HS-5 (cell line): ENCODE data around the gene TTLL6.
"Not testable (repeated sequence)": the region's sequence is repeated elsewhere in the genome, so short reads cannot be mapped to it uniquely, and the experiment has no call there.

ENCODE experiments used
- DNase-seq: peaks from one replicate; pipeline ENCODE4 v3.0.0-alpha.2; 2012; ENCODE audit warnings: low read depth

Gene TTLL6

DNA sequence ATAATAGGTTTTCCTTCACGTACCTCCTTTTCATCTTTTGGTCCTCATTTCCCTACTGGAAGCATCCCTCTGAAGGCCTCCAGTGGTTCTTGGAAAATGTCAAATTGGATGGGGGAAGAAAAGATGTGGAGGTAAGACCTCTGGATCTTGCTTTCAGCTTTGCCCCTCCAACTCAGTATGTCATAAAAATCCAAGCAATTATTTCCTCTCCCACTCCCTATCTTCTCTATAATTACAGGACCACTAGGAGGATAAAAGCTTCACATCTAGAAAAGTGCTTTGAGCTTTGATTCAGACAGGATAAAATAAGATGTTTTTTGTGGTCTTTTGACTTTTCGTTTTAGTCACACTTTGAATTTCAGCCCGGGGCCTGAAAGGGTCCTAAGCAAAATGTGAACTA lies 1.7 kb downstream of the TTLL6 start:
- no peak for DNase-seq

DNA sequence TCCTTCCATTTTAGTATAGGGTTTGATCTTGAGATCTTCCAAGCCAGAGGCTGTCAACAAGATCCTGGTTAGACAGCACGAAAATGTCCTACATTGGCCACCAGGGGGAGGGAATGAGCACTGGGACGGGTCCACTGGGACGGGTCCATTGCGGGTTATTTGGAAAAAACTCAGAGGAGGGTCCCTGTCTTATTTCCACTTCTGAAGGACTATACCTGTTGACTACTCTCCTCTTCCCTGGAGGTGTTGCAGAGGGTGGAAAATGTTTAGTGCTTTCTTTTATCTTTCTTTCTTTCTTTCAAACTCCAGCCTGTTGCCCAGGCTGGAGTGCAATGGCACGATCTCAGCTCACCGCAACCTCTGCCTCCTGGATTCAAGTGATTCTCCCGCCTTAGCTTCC lies 2.5 kb downstream of the TTLL6 start:
- peak; percentile 22 for DNase-seq

DNA sequence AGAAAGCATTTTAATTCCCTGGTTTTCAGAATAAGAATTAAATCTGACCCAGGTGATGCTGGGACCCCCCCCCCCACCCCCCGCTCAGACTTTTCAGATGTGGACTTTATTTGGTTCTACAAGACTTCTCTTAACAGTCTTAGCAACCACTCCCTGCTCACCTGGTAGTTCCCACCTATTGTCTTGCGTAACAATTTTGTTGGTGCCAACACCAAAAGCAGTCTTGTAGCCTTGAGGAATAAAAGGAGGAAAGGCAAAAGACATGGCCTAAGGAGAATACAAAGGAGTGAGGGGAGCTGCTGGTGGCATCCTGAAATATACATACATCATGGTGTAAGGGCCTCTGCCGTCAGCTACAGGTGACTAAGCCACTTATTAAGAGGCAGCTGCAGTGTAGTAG lies 5.0 kb downstream of the TTLL6 start:
- DNase-seq: no peak

DNA sequence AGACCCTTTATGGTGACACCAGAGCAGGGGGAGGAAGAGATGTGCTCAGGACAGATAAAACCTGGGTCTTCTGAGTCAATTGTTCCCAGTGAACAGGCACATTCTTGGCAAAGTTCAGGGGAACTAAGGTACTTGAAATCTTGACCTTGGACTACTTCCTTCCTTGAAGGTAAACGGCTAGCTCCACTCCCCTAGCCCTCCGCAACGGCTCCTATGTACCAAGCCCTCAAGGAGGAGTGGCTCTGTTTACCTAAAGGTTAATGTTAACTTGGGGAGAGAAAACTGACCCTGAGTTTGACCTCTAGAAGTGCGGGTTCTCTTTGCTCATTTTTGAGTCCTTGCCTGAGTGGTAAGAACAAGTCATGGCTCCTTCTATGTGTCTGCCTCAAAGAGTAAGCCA lies 7.8 kb downstream of the TTLL6 start:
- DNase-seq: no peak

DNA sequence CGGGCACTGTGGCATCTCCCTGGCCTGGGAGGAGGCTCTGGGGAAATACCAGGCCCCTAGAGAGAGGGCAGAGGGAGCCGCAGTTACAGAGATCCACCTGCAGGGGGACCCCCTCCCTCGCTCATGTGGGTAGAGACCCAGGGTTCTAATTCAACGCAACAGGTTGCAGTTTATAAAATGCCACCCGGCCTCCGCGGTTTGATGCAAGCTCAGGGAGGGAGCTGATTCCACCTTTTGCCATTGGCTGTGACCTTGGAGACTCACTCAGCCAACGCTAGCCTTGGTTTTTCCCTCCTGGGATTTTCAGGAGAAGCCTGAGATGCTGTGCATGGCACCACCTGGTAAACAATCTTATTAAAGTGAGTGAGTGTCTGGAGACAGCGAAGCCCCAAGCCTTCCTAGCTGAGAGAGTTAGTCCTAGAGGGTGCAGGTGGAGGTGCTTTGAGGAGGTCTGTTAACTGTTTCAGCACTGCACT lies 12.1 kb downstream of the TTLL6 start:
- DNase-seq: no peak

DNA sequence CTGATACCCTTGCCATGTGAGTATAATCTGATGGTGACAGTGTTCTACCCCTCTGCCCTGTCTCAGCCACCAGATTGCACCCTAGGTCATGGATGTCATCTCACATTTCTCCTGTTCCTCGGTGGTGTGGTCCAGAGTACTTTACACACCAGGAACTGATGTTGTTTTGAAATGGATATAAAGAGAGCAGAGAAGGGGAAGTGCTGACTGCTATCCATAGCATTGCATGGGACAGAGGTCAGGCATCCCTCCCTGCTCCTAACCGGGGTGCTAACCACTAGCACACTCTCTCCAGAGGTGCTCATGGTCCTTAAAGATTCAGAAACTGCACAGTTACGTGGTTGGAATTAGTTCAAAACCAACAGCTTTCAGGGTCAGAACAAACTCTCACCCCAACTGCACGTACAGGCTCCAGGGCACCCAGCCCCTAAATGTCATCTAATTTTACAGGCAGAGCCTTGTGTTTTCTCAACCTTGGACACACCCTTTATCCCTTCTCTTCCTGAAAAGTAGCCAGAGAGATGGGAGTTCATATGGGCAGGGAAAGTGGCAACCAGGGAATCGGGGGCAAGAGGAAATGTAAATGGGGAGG lies 16.3 kb downstream of the TTLL6 start:
- no peak for DNase-seq

DNA sequence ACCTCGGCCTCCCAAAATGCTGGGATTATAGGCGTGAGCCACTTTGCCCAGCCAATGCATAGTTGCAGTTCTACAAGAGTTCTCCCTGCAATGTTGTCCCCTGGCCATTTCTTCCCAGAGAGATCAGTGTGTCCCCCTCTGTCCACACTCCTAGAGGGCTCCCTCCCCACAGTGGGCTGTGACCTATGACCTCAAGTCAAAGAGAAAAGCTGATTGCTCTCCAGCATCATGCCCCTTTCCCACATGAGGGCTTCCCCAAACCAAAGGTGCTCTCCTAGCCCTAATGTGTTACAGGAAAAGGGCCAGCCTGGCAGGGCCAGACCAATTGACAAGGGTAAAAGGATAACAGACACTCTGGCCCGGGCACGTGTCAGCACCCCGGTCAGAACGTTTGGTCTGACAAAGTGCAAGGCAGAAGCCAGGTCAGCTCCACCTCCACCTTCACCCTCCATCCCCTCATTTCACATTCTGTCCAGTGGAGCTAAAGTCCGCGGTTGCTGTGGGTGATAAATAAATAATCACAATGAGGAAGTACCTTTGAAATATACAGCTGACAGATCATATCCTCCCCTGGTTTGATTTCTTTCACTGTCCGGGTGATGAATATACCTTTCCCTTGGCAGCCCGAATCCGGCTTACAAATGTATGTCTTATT lies 17.8 kb downstream of the TTLL6 start:
- no peak for DNase-seq

DNA sequence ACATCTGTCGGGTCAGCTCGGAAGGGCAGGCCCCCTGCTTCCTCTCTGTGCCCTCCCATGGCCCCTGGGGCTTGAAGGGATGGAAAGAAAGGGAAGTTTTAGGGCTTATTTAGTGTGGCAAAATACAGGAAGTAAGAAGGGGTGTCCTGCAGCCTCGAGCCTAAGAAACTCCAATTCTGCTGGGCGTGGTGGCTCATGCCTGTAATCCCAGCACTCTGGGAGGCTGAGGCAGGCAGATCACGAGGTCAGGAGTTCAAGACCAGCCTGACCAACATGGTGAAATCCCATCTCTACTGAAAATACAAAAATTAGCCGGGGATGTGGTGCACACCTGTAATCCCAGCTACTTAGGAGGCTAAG lies 20.9 kb downstream of the TTLL6 start:
- DNase-seq: not testable (repeated sequence)

DNA sequence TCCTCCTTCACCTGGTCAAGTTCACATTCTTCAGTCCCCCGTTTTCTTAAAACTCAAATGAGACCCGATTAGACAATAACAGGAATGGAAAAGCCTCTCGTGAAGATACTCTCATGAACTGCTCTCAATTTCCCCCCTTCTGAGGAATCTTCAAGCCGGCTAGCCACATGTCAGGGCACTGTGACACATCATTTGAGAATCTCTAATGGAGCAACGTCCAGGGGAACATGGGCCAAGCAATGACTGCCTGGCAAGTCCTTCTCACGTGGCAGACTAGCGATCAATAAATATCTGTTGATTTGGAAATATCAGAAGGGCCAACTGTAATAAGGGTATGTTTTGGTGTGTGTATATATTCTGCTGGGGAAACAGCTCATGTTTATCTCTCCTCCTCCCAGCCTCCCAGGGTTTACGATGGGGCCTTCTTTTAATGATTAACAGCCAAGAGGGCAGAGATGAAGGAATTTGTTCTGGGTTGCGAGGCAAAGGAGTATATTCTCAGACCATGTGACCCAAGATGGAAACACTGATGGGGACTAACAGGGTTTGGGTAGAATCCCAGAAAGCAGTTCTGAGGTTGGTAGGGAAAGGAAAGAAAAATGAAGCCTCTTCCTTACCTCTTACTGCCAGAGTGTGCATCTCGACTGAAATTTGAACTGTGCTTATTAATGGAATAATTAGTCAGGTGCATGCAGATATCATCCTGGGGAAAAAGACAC lies 21.4 kb downstream of the TTLL6 start:
- DNase-seq: peak; percentile 86

DNA sequence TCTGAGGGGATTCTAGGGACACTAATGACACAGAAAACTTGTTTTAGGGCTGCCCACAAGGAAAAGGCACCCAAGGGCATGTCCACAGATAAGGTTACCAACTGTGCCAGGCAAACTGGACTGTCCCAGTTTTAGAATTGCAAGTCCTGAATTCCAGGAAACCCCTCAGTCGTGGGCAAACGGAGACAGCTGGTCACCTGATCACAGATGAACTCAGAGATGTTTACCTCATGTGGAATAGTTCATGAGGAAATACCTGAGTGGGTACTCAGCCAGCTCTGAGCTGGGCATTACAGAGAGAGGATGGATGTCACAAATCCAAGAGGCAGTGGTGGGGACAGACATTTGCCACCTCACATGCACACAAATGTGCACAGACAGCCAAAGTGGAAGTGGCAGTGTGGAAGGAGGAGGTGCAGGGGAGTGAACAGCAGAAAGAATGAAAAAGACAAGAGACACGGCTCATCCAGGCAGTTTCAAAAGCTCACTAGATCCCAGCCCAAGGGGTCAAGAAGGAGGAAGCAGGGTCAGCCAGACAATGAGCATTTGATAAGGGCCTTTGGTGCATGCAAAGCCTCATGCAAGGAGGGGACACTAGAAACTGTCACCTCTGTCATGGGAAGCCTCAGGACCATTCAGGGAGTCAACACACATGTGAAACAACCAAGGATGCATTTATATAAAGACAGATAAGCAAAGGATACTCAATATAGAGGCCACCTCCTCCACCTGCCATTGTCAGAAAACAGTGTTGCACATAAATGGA lies 24.8 kb downstream of the TTLL6 start:
- peak; percentile 15 for DNase-seq

DNA sequence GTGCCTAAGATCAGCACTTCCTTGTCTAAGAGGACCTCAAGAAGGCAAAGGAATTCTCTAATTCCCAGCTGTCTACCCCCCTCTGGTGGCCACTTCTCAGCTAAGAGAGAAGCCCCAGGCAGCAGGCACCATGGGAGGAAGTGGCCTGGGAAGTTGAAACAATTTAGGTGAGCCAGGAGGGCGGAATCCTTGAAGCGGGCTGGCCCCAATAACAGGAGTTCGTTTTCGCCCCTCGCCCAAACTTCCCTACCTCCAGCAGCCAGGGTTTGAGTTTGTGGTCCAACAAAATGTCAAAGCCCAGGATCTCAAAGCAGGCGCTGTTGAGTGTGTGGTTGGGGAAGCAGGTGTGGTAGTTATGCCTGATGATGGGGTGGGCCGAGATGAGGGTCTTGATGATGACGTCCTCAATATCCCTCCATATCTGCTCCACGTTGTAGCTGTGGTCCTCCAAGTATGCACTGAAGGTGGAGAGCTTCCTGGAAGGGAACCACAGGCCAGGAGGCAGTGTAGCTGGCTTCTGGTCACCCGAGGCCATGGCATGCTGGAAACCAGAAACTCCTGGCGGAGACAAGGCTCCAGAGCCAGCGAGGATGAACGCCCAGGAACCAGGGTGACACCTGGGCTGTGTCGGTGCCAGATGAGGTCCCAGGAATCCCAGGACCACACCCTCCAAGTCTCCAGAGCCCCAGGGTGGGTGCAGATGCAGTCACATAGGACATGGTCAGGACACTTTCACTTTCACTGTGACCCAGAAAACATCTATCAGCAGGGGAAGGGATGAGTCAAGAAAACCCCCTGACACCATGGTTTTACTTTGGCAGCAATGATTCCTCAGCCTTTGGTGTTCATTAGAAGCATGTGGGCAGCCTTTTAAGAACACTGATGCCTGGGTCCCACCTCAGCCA lies 25.6 kb downstream of the TTLL6 start:
- DNase-seq: peak; percentile 67

DNA sequence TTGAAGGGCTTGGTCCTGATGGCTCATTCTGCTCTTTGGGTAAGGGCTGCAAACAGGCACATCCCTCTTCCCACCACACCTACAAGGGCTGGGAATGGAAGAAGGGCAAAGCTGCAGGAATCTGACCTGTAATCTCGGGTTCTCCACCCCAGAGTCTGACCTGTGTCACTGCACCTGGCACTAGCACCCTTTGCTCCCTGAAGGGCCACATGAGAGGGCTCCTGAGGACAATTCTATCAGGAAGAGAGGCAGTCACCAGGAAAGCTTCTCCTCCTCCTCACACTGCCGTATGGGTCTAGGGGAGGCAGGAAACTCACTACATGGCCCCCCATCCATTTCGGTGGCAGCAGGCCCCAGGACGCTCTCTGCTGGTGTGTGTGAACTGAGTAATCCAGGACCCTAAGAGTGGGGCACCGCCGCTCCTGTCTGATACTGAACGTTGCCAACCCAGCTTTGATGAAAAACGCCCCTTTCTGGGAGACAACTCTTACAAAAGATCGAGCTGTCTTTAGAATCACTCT lies 26.4 kb downstream of the TTLL6 start:
- DNase-seq: no peak

DNA sequence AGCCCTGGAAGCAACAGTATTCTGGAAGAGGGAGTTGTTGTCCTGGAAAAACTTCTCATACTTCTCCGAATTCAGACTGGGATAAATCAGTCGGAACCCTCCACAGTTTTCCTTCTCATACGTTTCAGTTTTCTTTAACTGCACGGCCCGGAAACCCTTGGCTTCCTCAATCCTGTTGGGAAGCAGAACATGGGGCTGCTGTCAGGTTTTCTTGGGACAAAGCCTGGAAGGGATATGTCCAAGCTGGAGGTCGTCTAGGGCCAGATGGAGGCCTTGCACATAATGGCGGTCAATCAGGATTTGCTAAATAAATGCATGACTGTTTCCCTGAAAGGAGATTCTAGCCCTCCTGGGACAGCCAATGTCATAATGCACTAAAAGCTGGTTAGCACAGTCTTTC lies 29.2 kb downstream of the TTLL6 start:
- no peak for DNase-seq

DNA sequence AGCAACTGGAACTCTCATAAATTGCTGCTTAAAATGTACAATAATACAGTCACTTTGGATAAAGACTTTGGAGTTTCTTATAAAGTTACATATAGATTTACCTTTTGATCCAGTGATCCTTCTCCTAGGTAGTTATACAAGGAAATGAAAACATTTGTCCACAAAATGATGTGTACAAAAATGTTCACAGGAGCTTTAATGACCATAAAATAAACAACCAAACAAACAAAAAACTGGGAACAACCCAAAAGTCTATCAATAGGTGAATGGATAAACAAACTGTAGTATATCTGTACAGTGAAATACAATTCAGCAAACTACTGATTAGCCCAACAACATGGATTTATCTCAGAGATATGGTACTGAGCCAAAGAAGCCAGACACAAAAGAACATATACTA lies 37.6 kb downstream of the TTLL6 start:
- no peak for DNase-seq

DNA sequence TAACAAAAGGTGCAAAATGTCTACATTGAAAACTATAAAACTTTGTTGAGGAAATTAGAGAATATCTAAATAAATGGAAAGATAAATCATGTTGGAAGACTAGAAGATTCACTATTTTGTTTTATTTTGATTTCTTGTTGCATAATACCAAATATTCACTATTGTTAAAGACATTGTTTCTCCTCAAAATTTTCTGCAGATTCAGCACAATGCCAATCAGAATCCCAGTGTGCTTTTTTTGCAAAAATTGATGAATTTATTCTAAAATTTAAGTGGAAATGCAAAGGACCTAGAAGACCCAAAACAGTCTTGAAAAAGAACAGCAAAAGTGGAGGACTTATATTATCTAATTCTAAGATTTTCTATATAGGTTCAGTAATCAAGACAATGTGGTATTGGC lies 40.4 kb downstream of the TTLL6 start:
- no peak for DNase-seq

DNA sequence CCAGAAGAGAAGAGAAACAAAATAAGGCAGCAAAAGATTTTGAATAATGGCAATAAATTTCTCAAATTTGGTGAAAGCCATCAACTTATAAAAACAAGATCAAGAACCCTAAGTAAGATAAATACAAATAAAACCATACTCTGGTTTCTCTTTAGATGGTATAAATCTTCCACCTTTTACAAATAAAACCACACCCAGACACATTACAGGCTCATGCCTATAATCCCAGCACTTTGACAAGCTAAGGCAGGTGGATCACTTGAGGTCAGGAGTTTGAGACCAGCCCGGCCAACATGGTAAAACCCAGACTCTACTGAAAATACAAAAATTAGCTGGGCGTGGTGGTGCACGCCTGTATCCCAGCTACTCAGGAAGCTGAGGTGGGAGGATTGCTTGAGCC lies 43.8 kb downstream of the TTLL6 start:
- no peak for DNase-seq

DNA sequence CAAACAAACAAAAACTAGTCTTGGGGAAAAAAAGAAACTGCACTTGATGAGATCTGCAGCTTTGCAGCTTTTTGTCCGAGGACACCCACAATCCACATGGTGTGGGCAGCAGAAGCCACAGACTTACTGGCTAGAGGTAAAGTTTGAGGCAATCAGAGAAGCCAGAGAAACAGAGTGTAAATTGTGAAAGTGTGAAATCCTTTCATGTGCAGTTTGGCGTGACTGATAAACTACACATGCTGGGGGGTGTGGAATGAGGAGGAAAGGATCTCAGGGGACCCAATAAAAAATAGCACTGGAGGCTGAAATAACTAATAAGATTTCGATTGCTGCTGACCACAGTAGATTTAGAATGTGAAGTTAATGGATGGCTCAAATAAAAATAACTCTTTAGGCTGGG lies 46.1 kb downstream of the TTLL6 start:
- DNase-seq: no peak

DNA sequence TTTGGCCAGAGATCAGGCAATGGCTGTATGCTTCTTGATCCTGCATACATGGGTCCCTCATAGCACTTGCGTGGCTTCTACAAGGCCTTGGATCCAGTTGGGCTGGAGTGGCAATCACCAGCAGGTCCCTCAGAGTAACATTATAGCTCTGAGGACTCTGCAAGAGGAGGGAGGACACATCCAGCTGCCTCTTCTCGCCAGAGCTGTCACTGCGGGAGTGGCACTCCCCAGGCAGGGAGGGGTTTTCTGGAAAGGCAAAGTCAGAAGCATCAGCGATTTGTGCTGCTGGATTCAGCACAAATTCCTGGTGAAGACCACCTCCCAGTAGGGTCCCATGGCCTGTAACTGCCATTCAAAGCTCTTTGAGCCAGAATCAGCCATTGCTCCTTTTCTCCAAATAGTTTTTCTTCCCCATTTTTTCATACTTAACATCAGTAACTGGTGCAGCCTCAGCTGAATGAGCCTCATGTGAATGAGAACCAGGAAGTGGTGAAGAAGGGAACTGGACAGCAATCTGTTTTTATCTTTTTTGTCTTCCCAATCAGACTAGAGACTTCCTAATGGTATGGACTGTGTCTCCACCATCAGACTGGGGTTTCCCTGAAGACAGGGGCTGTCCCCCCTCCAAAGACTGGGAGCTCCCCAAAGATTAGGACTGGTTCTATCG lies 47.9 kb downstream of the TTLL6 start:
- DNase-seq: no peak

DNA sequence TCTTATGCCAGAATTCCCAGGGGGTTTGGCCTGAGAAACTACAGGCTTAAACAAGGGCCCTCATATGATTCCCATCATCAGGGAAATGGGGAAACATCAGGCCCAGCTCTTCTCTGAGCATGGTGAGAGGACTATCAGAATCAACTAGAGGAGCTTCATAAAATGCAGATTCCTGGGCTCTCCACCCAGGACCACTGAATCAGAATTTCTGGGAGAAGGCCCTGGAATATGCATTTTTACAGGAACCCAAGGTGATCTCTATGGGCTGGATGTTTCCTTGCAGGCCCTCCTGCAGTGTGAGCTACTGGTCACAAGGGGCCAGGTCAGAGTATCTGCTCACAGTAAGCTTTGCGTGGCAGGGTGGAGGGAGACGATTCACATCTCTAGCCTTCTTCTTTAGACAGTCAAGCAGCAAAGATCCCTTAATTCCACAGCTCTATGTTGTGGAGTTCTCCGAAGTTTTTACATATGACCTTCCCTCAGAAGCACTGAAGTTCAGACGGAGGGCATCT lies 49.7 kb downstream of the TTLL6 start:
- DNase-seq: no peak

DNA sequence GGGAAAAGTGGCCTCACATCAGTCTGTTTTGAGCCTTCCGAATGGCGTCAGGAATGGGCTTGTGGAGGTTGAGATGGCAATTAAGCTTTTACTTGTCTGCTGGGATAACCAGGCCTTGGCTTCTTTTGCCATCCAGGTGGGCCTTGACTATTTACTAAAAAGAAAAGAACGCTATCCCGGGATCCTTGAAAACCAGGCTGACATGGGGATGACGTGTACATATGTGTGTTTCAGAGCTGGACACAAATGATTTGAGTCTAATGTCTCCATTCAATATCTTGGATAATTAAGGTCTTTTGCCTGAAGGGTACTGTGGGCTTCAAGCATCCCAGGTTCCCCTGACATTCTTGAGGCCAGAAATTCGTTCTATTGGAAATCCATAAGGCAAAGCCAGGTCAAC lies 55.9 kb downstream of the TTLL6 start:
- DNase-seq: no peak

DNA sequence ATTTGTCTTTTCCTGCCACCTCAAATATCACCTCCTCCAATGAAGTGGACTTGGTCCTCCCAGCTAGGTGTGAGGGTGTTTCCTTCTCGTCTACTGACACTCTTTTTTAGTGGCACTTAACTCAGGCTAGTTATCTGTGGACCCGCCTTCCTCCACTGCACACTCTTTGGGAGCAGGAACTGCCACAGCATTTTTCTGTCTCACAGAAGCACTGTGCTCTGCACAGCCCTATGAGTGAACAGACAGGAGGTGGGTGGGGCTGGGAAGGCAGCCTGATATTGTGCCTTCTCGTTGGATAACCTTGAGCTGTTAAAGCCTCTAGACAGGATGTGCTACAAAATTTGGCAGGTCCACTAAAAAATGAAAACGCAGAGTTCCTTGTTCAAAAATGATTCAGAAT lies 56.6 kb downstream of the TTLL6 start:
- no peak for DNase-seq
